ENCODE data around the gene PMPCA. TPM values are rescaled to one million over a fixed set of nuclear protein-coding genes. Genes with fewer than 3 reads are reported as not detected.

The PMPCA gene
- total and polyA plus RNA-seq, 2 of the 8 experiments (the other 6 are each of a cell fraction or from before 2014, with no cell fraction given): 60.0 to 88.2 TPM

GRCh38 chr9:136389396-136389795 is 21.1 kb upstream of the PMPCA start:
- POLR2A ChIA-PET (ENCODE audit: partially characterized antibody): interaction anchor here (0.7 to 14.0 kb wide), 19 partner anchors 8 to 67 kb away, joined by 3 to 139 read pairs (median 3); partner anchors contain the start of gene SNAPC4
- H4K20me1 ChIP-seq (replicated peaks in 1 of 2; ENCODE audit: control insufficient read depth in 1 of 2, insufficient read depth in 2 of 2, low read length in 2 of 2): peaks cover 4 to 11% of the 10 kb centered on the region in 2 experiments
- no peak overlapping the region for H2AK5ac ChIP-seq (ENCODE audit: low read depth, low read length)
- H3K4me2 ChIP-seq (ENCODE audit: insufficient read depth in 1 of 2, low read depth in 2 of 2, low read length in 2 of 2): no peak overlapping the region
- no peak overlapping the region for H2BK15ac ChIP-seq (ENCODE audit: low read length)
- FAIRE-seq: no peak
- no peak overlapping the region for H4K5ac ChIP-seq (ENCODE audit: insufficient read length, low read depth, low read length)
- H3K27ac ChIP-seq (ENCODE audit: low read depth, low read length): no peak overlapping the region
- H3K23me2 ChIP-seq (ENCODE audit: low read depth, low read length): no peaks in the 10 kb centered on the region
- no peaks in the 10 kb centered on the region; a peak in 1 of 4 replicates for H3K79me2 ChIP-seq (ENCODE audit: control insufficient read depth in 1 of 2, insufficient read depth in 2 of 2, low read length in 2 of 2)
- peaks cover 24 to 81% (median 54%) of the 10 kb centered on the region in 4 experiments for H3K36me3 ChIP-seq (ENCODE audit: control insufficient read depth in 2 of 4, insufficient read depth in 4 of 4, low read length in 3 of 4)
- no peak overlapping the region for H3K14ac ChIP-seq (ENCODE audit: insufficient read length)
- H2BK20ac ChIP-seq (ENCODE audit: low read length): no peak overlapping the region
- peak overlapping the region; percentile 51; the same call in 1 of the 2 replicates for H4K8ac ChIP-seq (ENCODE audit: extremely low read depth, insufficient read depth, low read length)
- no peak overlapping the region for H3K9ac ChIP-seq (replicated peaks in 1 of 4; ENCODE audit: extremely low read depth in 1 of 4, low read depth in 3 of 4, low read length in 3 of 4)
- H3K23ac ChIP-seq (ENCODE audit: insufficient read length): no peak overlapping the region
- H2AFZ ChIP-seq (ENCODE audit: low read length): no peak overlapping the region
- no peak overlapping the region for H3K4ac ChIP-seq (replicated peaks; ENCODE audit: insufficient read length, low read depth, low read length)
- no peak overlapping the region for H2BK12ac ChIP-seq (ENCODE audit: low read depth, low read length)
- H4K91ac ChIP-seq (replicated peaks; ENCODE audit: insufficient read length, low read length): no peak overlapping the region
- H3K4me1 ChIP-seq (replicated peaks in 1 of 4; ENCODE audit: control insufficient read depth in 3 of 4, insufficient read depth in 4 of 4, low read length in 3 of 4): no peaks in the 10 kb centered on the region
- H3K9me3 ChIP-seq (ENCODE audit: insufficient read depth in 2 of 2, low read depth in 1 of 2, low read length in 1 of 2): no peaks in the 10 kb centered on the region
- H2BK120ac ChIP-seq (replicated peaks; ENCODE audit: low read depth, low read length): no peak overlapping the region
- no peak overlapping the region for H3K4me3 ChIP-seq (ENCODE audit: extremely low read depth in 1 of 4, insufficient read depth in 2 of 4, low read depth in 3 of 4, low read length in 4 of 4)
- no peak for DNase-seq (ENCODE audit: low read depth in 1 of 2, low spot score in 2 of 2)
- no peak overlapping the region for H3K18ac ChIP-seq (ENCODE audit: extremely low read depth, low read length)
- H3K27me3 ChIP-seq (replicated peaks in 1 of 4; ENCODE audit: control insufficient read depth in 3 of 4, extremely low read depth in 1 of 4, insufficient read depth in 3 of 4, low read length in 3 of 4): no peaks in the 10 kb centered on the region
- no peak overlapping the region for H2BK5ac ChIP-seq (ENCODE audit: low read depth, low read length)
- H3K79me1 ChIP-seq (ENCODE audit: low read depth, low read length): no peaks in the 10 kb centered on the region
- CTCF ChIA-PET (ENCODE audit: partially characterized antibody): interaction anchor here (0.5 to 4.7 kb wide), 14 partner anchors 8 to 453 kb away, joined by 3 to 26 read pairs (median 3); partner anchors contain the start of genes AJM1, DNLZ and SNAPC4
- no peak overlapping the region for H3K56ac ChIP-seq (replicated peaks; ENCODE audit: insufficient read length, low read depth, low read length)
- WGBS, 2 experiments (ENCODE audit: extremely low coverage in 1 of 2, insufficient coverage in 1 of 2, insufficient read length in 1 of 2, insufficient replicate concordance in 2 of 2, low coverage in 1 of 2, low lambda C conversion rate in 2 of 2, missing lambda C conversion rate in 1 of 2): 92% methylated on average over 14 of the region's 14 CpGs; no CpG with 5 or more reads in 1 of the 2 experiments
- TF ChIP-seq FOSL1 (IDR thresholded peaks at IDR 0.05; ENCODE audit: insufficient read depth, low read depth, low read length): no peak
- no peak for TF ChIP-seq JUND (IDR thresholded peaks at IDR 0.05; ENCODE audit: low read length)
- no peak for TF ChIP-seq EZH2 (IDR thresholded peaks at IDR 0.05; ENCODE audit: low read depth, low read length, severe bottlenecking)
- TF ChIP-seq BRCA1 (IDR thresholded peaks at IDR 0.05; ENCODE audit: low read depth, low read length): no peak
- TF ChIP-seq MAFK (IDR thresholded peaks at IDR 0.05; ENCODE audit: low read depth, low read length): no peak
- TF ChIP-seq CTCF (IDR thresholded peaks at IDR 0.05; ENCODE audit: control extremely low read depth in 1 of 3, insufficient read depth in 1 of 3, low read depth in 1 of 3, low read length in 3 of 3): no peak
- no peak for TF ChIP-seq CREB1 (IDR thresholded peaks at IDR 0.05)
- TF ChIP-seq CBX8 (IDR thresholded peaks at IDR 0.05; ENCODE audit: borderline replicate concordance, low read depth, low read length): no peak
- TF ChIP-seq TBP (IDR thresholded peaks at IDR 0.05; ENCODE audit: low read depth, low read length): no peak
- TF ChIP-seq PHF8 (conservative IDR thresholded peaks at IDR 0.05; ENCODE audit: low read depth, low read length): no peak
- no peak for TF ChIP-seq E2F6 (IDR thresholded peaks at IDR 0.05)

Measured in H1 (cell line).